Neural progenitor cell (in vitro differentiated cells): ENCODE results near the gene PLEK. TPM values are rescaled to one million over a fixed set of nuclear protein-coding genes. Genes with fewer than 3 reads are reported as not detected.

Experiments used
- DNase-seq: peaks from one replicate; pipeline ENCODE4 v3.0.0-alpha.2; 2016; ENCODE audit warnings: low spot score
- H2AFZ ChIP-seq: fragments of 200-600 bp; sonication (generic); replicated peaks from 2 replicates; pipeline ENCODE4 v1.6.1; 2016; ENCODE audit warnings: antibody characterized with exemption
- H3F3A ChIP-seq: fragments of 200-600 bp; sonication (generic); 2 replicates; pipeline ENCODE4 v1.6.1; 2016; ENCODE audit warnings: antibody characterized with exemption, low read depth
- H3K27ac ChIP-seq: fragments of 200-600 bp; sonication (generic); 2 replicates; pipeline ENCODE4 v1.5.1; 2016; ENCODE audit warnings: mild to moderate bottlenecking
- H3K27me3 ChIP-seq: fragments of 200-600 bp; sonication (generic); 2 replicates; pipeline ENCODE4 v1.6.1; 2016; ENCODE audit warnings: mild to moderate bottlenecking, moderate library complexity
- H3K36me3 ChIP-seq: fragments of 200-600 bp; sonication (generic); 2 replicates; pipeline ENCODE4 v1.5.1; 2016
- H3K4me1 ChIP-seq: fragments of 200-600 bp; sonication (generic); 2 replicates; pipeline ENCODE4 v1.6.1; 2016; ENCODE audit warnings: mixed run types
- H3K4me2 ChIP-seq: fragments of 200-600 bp; sonication (generic); 2 replicates; pipeline ENCODE4 v1.6.1; 2016
- H3K4me3 ChIP-seq: fragments of 200-600 bp; sonication (generic); 2 replicates; pipeline ENCODE4 v1.5.1; 2016
- H3K79me2 ChIP-seq: fragments of 200-600 bp; sonication (generic); 2 replicates; pipeline ENCODE4 v1.6.1; 2016; ENCODE audit warnings: low read depth
- H3K9ac ChIP-seq: fragments of 200-600 bp; sonication (generic); 2 replicates; pipeline ENCODE4 v1.6.1; 2016
- H3K9me3 ChIP-seq: fragments of 200-600 bp; sonication (generic); 2 replicates; pipeline ENCODE4 v1.5.1; 2016; ENCODE audit warnings: low read depth
- H4K20me1 ChIP-seq: fragments of 200-600 bp; sonication (generic); 2 replicates; pipeline ENCODE4 v1.6.1; 2016; ENCODE audit warnings: low read depth
- H3K27ac Mint-ChIP-seq: 3 replicates; pipeline ENCODE4 v1.8.0; 2021; ENCODE audit warnings: mixed read lengths
- H3K27me3 Mint-ChIP-seq: 2 replicates; pipeline ENCODE4 v1.8.0; 2022; ENCODE audit warnings: low read depth, mild to moderate bottlenecking, inconsistent platforms, moderate library complexity, mixed read lengths; ENCODE audit not compliant: insufficient read depth
- H3K36me3 Mint-ChIP-seq: 3 replicates; pipeline ENCODE4 v1.8.0; 2021; ENCODE audit warnings: mixed read lengths
- H3K4me1 Mint-ChIP-seq: 3 replicates; pipeline ENCODE4 v1.8.0; 2021; ENCODE audit warnings: mixed read lengths
- H3K4me3 Mint-ChIP-seq: 3 replicates; pipeline ENCODE4 v1.8.0; 2021; ENCODE audit warnings: mild to moderate bottlenecking, moderate library complexity, mixed read lengths
- H3K9me3 Mint-ChIP-seq: 3 replicates; pipeline ENCODE4 v1.8.0; 2020; ENCODE audit warnings: mixed read lengths
- CTCF ChIP-seq: fragments of 200-600 bp; sonication (generic); IDR thresholded peaks from 2 replicates; pipeline ENCODE4 v1.5.1; 2017; ENCODE audit warnings: antibody characterized with exemption, mild to moderate bottlenecking
- EZH2 ChIP-seq: fragments of 200-600 bp; sonication (generic); IDR thresholded peaks from 2 replicates; pipeline ENCODE4 v1.6.1; 2017; ENCODE audit warnings: antibody characterized with exemption, mild to moderate bottlenecking, moderate library complexity
- EZH2phosphoT487 ChIP-seq: fragments of 200-600 bp; sonication (generic); IDR thresholded peaks from 2 replicates; pipeline ENCODE4 v1.6.1; 2017; ENCODE audit warnings: antibody characterized with exemption
- total RNA-seq: library from RNA; depleted of rRNA; stranded (reverse); fragments of >200 nt; gene quantifications from 2 replicates; pipeline ENCODE4 v1.2.3, GENCODE V29; 2015; ENCODE audit warnings: low replicate concordance

The PLEK gene
- total RNA-seq, 1 donor from 2014 or later = not detected

GRCh38 chr2:68429311-68429826, 64.3 kb downstream of the PLEK start:
- H3K4me2 ChIP-seq = no peak overlapping the region

DNA sequence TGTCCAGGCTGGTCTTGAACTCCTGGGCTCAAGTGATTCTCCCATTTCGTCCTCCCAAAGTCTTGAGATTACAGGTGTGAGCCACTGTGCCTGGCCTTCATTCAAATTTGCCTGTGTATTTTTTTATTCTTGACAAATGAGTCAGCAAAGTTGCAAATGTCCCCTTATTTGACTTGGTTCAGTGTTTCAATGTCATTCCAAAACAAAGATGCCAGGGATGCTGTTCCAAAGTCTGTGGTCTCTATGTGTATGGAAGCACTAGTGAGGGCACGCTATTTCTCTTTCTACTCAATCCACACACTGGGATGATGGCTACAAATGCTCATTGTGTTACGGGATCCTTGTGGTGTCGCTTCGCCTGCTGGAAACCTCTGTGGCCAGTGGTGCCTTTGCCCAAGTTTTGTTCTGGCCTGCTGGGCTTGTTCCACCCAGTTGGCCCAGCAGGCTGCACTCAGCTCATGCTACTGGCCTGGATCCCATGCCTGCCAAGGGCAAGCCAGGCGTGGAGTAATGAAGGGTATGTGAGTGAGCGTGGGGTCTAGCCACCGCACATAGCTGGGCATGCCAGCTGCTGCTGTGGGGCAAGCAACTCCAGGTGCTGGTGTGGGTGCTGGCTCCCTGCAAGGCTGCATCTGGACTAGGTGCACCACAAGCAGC, 66.4 kb downstream of the PLEK start:
- H3F3A ChIP-seq = no peaks in the 10 kb centered on the region
- Mint-ChIP-seq H3K4me1 (no peaks in the 10 kb centered on the region), H3K36me3 (no peaks in the 10 kb centered on the region), H3K27ac (no peak overlapping the region), H3K27me3 (no peaks in the 10 kb centered on the region), H3K4me3 (no peak overlapping the region), H3K9me3 (no peaks in the 10 kb centered on the region)
- H3K4me2 ChIP-seq = no peak overlapping the region
- no peaks in the 10 kb centered on the region for H4K20me1 ChIP-seq
- no peaks in the 10 kb centered on the region for H3K9me3 ChIP-seq
- DNase-seq = no peak
- H3K9ac ChIP-seq = no peak overlapping the region
- H2AFZ ChIP-seq = no peak overlapping the region
- no peaks in the 10 kb centered on the region for H3K4me1 ChIP-seq
- no peaks in the 10 kb centered on the region for H3K36me3 ChIP-seq
- no peak for TF ChIP-seq EZH2phosphoT487
- H3K27ac ChIP-seq = no peak overlapping the region
- H3K4me3 ChIP-seq = no peak overlapping the region
- no peaks in the 10 kb centered on the region for H3K79me2 ChIP-seq
- no peaks in the 10 kb centered on the region for H3K27me3 ChIP-seq

More at GRCh38 chr2:68429311-68429826, 64.3 kb downstream of the PLEK start:
- H3K27ac Mint-ChIP-seq = no peak overlapping the region
- H3K36me3 Mint-ChIP-seq = no peaks in the 10 kb centered on the region
- H3F3A ChIP-seq = no peaks in the 10 kb centered on the region
- H3K27me3 ChIP-seq = no peaks in the 10 kb centered on the region
- H3K4me3 ChIP-seq = no peak overlapping the region
- no peaks in the 10 kb centered on the region for H3K9me3 Mint-ChIP-seq
- no peaks in the 10 kb centered on the region for H3K36me3 ChIP-seq
- no peaks in the 10 kb centered on the region for H3K27me3 Mint-ChIP-seq
- H4K20me1 ChIP-seq = no peaks in the 10 kb centered on the region
- H3K9me3 ChIP-seq = no peaks in the 10 kb centered on the region
- H3K4me1 Mint-ChIP-seq = no peaks in the 10 kb centered on the region
- no peak overlapping the region for H3K9ac ChIP-seq
- no peak overlapping the region for H2AFZ ChIP-seq
- H3K4me1 ChIP-seq = no peaks in the 10 kb centered on the region
- TF ChIP-seq EZH2 (no peak), EZH2phosphoT487 (no peak), CTCF (no peak)
- no peak for DNase-seq
- H3K27ac ChIP-seq = no peak overlapping the region
- H3K4me3 Mint-ChIP-seq = no peak overlapping the region
- H3K79me2 ChIP-seq = no peaks in the 10 kb centered on the region

- H3K4me3 Mint-ChIP-seq = no peak overlapping the region
- H3K9ac ChIP-seq = no peak overlapping the region
- DNase-seq = no peak
- no peaks in the 10 kb centered on the region for H3K36me3 Mint-ChIP-seq
- H3K4me3 ChIP-seq = no peak overlapping the region
- no peak overlapping the region for H2AFZ ChIP-seq
- H3K27ac ChIP-seq = no peak overlapping the region
- no peak for TF ChIP-seq EZH2phosphoT487
- TF ChIP-seq EZH2 = no peak
- TF ChIP-seq CTCF = no peak
- no peaks in the 10 kb centered on the region for H3K4me1 Mint-ChIP-seq
- no peaks in the 10 kb centered on the region for H3K79me2 ChIP-seq
- H3K9me3 ChIP-seq = no peaks in the 10 kb centered on the region
- peaks cover 2% of the 10 kb centered on the region for H3K27me3 Mint-ChIP-seq
- no peaks in the 10 kb centered on the region for H3K4me1 ChIP-seq
- no peak overlapping the region for H3K4me2 ChIP-seq
- no peaks in the 10 kb centered on the region for H4K20me1 ChIP-seq
- no peaks in the 10 kb centered on the region for H3F3A ChIP-seq
- H3K9me3 Mint-ChIP-seq = no peaks in the 10 kb centered on the region
- H3K27ac Mint-ChIP-seq = no peak overlapping the region
- no peaks in the 10 kb centered on the region for H3K27me3 ChIP-seq
- H3K36me3 ChIP-seq = no peaks in the 10 kb centered on the region
These were observed 67.9 kb downstream of the PLEK start for GRCh38 chr2:68432696-68433658.
